ENCODE data around the gene SLC48A1.
"Not testable (repeated sequence)": the region's sequence is repeated elsewhere in the genome, so short reads cannot be mapped to it uniquely, and the experiment has no call there.

Gene SLC48A1

GRCh38 chr12:47813511-47814196 is 40.6 kb downstream of the SLC48A1 start:
- no peak for DNase-seq

- DNase-seq: peak; percentile 51
These were observed 41.6 kb downstream of the SLC48A1 start for GRCh38 chr12:47814539-47815170.

- not testable (repeated sequence) for DNase-seq
These were observed 42.4 kb downstream of the SLC48A1 start for GRCh38 chr12:47815447-47815846.

GRCh38 chr12:47816403-47817271 is 43.6 kb downstream of the SLC48A1 start:
- no peak for DNase-seq

- no peak for DNase-seq
These were observed 44.4 kb downstream of the SLC48A1 start for GRCh38 chr12:47817272-47818006.

- DNase-seq: no peak
These were observed 45.0 kb downstream of the SLC48A1 start for GRCh38 chr12:47818007-47818376.

- DNase-seq: peak; percentile 52
These were observed 45.6 kb downstream of the SLC48A1 start for GRCh38 chr12:47818467-47819137.

- peak; percentile 49 for DNase-seq
These were observed 46.3 kb downstream of the SLC48A1 start for GRCh38 chr12:47819138-47819895.

- peak; percentile 75 for DNase-seq
These were observed 47.0 kb downstream of the SLC48A1 start, which contains the start of gene HDAC7 for GRCh38 chr12:47819896-47820630. HDAC7 (minus strand) TSS chr12:47819903; CDS start chr12:47819785, 118 bp downstream.

- DNase-seq: no peak
These were observed 47.8 kb downstream of the SLC48A1 start for GRCh38 chr12:47820631-47821345.

GRCh38 chr12:47821346-47821706 is 48.3 kb downstream of the SLC48A1 start:
- no peak for DNase-seq

- no peak for DNase-seq
These were observed 49.4 kb downstream of the SLC48A1 start for GRCh38 chr12:47822401-47822800.

GRCh38 chr12:47822863-47823262 is 49.8 kb downstream of the SLC48A1 start:
- no peak for DNase-seq

GRCh38 chr12:47823422-47824086 is 50.5 kb downstream of the SLC48A1 start:
- DNase-seq: no peak

GRCh38 chr12:47824198-47824597 is 51.2 kb downstream of the SLC48A1 start:
- DNase-seq: no peak

- DNase-seq: no peak
These were observed 51.6 kb downstream of the SLC48A1 start for GRCh38 chr12:47824635-47825034.

GRCh38 chr12:47825173-47825639 is 52.2 kb downstream of the SLC48A1 start:
- no peak for DNase-seq

GRCh38 chr12:47828008-47828975 is 55.3 kb downstream of the SLC48A1 start:
- no peak for DNase-seq
